HG03521 (cell line): ENCODE measurements around the gene FBXL22.

ENCODE experiments used
- ATAC-seq: cut with Tn5 transposase; IDR thresholded peaks from one replicate; pipeline ENCODE4 v1.9.1; 2021; ENCODE audit warnings: mild to moderate bottlenecking, moderate library complexity; ENCODE audit not compliant: unreplicated experiment

The FBXL22 gene, protein sequence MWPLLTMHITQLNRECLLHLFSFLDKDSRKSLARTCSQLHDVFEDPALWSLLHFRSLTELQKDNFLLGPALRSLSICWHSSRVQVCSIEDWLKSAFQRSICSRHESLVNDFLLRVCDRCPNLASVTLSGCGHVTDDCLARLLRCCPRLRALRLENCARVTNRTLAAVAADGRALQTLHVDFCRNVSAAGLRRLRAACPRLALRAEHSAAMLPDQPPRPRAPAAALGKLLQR

DNA sequence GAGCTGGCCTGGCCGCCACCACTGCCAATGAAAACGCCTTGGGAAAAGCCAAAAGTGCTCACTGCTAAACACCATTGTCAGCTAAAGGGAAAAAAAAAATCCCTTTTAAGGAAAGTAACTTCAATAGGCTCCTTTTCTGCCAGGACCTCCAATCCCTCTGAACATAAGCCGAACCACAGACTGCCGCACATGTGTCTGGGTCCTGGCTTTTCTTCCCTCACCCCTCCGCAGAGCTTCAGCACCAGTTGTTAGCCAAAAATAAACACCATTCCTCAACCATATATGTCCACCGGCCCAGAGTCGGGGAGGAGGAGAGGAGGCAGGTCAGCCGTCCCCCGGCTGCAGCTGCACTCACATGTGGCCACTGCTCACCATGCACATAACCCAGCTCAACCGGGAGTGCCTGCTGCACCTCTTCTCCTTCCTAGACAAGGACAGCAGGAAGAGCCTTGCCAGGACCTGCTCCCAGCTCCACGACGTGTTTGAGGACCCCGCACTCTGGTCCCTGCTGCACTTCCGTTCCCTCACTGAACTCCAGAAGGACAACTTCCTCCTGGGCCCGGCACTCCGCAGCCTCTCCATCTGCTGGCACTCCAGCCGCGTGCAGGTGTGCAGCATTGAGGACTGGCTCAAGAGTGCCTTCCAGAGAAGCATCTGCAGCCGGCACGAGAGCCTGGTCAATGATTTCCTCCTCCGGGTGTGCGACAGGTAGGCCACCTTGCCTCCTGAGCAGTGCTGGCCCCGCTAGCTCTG is at the start of gene FBXL22:
FBXL22 (plus strand) TSS at position 350 of the 753 bp plus-strand sequence; CDS start at position 356, 6 bp downstream.
- no peak for ATAC-seq

DNA sequence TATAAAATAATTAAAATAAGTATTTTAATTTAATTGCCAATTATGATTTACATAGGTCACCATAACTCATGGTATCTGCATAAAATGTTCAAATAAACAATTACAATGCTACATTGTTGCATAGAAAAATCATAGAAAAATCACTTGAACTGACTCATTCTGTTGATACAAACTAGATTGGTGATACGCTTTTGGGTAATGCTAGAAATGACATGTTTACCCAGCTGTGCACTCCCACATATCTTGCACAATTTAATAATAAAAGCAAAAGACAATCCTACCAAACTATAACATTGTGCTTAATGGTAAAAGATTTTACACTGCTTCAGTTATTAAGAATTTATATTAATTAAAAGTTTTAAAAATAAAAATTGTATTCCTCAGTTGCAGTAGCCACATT is 45.8 kb upstream of the FBXL22 start:
- ATAC-seq = no peak

DNA sequence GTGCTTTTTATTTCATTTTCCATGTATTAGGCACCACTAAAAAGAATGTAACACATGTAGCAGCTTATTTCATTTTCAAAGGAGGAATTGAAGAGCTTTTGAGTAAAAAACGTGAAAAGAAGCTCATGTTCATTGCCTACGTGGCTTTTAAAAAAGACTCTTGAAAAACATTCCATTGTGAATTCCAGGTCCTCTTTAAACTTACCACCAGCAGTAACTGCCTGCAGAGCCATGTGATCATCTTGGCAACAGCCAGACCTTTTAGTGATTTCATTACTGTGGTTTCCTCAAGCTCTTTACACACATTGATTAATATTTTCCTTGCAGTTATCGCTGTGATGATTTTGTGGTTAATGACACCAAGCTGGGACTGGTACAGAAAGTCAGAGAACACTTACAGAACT is 43.8 kb upstream of the FBXL22 start:
- no peak for ATAC-seq

DNA sequence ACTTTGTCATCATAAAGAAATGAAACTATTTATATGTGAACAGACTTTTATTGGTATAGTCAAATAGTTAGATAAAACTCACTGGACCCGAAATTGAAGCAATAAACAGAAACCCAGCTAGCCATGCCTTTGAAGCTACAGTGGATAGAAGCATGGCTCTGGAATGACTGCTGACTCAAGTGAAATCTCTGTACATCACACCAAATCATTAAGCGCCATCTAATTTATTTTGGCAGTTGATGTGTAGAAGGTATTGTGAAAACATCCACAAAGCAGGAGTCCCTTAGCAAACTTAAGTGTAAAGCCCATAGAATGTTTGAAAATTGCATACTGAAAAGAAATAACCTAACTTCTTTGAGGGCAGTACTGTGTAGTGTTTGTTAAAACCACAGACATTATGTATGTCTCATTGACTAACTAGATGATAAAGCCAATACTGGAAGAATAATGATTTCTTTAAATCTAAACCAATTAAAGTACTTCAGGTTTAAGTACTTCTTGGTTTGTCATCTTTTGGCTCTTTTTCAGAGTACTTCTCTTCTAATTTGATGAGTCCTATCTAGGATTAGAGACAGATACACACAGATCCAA is 42.8 kb upstream of the FBXL22 start:
- no peak for ATAC-seq

DNA sequence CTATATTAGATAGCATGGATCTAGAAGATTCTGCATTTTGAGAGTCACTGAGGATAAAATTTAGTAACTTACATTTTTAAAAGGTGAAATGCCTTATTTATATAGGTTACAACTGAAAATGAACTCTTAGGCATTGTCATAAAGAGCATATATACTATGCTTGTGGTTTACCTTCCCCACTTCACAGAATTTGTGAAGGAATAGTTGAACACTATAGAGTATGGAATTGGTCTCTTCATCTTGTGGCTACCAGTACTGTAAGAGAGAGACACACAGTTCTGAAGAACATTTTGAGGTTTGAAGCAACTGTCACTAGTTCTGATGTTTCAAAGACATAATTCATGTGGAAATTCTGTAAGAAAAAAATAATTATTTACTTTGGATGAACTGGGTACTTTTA is 41.7 kb upstream of the FBXL22 start:
- ATAC-seq = no peak

DNA sequence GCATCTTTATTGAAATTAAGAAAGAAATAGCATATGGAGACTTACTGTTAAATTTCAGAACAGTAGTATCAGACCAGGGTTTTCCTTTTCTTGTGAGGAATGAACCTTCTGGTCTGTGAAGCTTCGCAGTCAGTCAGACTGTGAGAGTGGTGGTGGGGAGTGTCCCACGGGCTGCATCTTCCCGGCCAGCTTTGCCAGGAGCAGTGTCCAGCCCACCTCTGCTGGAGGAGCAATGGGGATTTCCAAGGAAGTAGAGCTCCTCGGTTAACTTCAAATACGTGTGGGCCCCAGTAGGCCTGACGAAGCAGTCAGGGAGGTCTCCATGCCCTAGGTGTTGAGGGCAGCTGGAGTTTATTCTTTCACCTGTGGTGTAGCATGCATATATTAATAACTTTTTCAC is 40.9 kb upstream of the FBXL22 start:
- ATAC-seq = no peak

DNA sequence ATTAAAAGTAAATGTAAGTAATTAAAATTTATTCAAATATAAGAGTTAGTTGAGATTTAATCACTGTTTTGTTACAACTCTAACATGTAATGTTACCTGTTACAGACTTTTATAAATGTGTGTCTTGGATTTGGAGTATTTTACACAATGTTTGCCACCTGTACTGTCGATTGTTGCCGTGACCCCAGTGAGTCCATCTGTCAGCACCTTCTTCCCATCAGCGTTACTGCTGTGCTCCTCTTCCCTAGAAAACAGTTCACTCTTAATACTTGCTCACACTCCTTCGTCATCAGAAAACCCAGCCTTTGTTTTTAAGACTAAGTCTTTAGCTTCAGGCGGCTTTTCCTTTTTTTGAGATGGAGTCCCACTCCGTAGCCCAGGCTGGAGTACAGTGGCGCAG is 40.5 kb upstream of the FBXL22 start:
- ATAC-seq = no peak

DNA sequence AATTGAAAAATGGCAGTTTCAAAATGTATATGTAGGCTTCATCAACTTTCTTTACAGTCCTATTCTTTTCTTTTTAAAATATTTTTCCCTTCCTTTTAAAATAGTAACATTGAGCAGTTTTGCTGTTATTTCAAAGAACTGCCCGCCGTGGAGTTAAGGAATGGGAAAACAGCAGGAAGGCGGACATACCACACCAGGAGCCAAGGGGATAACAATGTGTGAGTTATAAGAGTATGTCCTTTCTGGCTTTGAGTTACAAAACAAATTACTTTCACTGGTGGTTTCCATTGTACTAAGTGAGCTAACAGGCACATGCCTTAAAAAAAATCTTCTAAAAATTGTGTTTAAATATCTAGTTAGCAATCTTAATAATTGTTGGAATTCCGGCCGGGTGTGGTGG is 37.4 kb upstream of the FBXL22 start:
- no peak for ATAC-seq

DNA sequence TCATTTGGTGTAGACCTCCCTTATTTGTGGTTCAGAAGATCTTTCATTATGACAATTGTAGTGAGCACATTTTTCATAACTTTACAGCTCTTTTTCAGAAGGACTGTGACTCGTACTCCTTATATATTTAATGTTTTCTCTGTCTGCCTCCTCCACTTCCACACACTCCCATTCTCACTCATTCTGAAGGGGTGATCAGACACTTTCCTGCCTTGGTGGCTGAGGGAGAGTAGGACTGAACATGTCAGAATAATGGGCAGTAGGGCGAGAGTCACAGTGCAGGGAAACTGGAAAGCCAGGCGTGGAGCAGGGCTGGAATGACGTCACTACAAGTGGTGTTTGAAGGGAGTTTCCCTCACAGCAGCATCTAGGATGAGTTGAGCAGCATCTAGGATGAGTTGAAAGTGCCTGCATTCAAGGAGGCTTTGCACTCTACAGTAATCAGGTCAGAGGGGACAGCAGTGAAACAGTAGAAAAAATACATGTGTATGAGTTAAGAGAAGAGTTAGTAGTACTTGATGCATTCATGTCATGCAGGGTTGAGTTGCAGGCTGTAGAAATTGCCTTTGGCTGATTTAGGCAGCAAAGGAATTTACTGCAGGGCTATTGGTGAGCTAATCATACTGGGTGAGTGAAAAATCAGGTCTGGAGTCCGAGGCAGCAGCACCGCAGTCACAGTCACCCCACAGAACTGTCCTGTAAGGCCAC is 36.3 kb upstream of the FBXL22 start:
- ATAC-seq = no peak

DNA sequence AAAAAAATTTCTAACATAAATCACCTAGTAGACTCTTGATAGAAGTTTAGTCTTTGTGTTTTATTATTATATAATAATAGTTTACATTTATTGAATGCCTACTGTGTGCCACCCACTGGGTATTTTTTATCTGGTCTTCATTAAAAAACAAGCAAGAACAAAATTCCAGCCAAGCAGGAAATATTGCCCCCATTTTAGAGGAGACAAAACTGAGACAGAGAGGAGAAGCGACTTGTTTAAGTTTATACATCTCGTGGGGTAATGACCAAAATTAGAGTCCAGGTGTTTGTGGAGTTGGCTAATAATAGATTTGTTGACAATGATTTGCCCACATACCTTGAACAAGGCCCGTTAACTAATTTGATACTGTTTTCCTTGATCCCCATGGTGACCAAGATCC is 33.1 kb upstream of the FBXL22 start:
- no peak for ATAC-seq

DNA sequence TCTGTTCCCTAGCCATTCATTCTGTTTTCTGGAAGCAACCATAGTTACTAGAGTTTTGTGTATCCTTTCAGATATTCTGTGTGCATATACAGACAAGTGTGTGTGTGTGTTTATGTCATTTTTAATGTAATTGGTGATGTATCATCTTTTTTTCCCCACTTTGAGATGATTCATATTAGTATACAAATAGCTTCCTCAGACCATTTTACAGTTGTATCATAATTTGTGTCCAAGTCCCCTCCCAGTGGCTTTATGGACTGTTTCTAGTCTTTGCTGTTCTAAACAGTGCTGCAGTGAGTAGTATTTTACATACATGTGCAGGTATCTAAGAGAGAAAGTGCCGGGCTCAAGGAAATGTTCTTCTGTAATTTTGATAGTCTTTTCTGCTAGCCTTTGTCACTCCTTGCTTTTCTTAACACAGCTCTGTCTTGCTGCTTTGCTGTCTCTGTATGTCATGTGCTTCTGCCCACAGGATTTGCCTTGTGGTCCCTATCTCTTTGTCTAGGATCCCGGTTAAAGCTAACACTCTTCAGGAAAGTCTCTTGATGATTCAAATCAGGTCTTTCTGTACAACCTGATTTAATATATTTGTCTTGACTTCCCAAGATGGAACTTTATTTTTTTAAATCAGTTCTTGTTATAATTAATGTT is 31.5 kb upstream of the FBXL22 start:
- ATAC-seq = no peak

DNA sequence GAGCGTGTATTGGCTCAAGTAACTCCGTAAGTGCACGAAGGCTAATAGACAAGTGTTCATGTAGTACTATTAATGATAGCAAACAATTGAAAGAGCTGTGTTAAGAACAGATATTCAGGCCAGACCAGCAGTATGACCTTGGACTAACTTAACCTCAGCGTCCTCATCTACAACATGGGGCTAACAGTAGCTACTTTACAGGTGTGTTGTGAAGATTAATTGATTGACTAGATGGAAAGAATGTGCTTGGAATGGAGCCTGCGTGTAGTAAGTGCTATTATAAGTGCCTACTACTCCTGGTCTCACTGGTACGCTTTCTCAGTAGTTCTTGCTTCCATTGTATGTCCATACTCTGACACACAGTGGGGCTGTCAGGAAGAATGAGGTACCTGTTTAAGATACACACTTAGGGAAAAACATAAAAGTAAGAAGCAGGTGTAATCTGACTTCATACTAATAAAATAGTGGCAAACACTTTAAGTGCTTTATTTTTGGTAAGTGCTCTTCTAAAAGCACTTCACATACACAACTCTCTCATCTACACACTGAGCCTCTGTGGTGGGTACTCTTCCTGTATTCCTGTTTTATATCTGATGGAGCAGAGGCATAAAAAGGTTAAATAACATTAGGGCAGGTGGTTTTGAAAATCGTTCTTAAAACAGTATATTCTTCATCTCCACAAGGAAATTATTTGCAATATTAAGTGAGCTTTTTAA is 24.3 kb upstream of the FBXL22 start:
- no peak for ATAC-seq

DNA sequence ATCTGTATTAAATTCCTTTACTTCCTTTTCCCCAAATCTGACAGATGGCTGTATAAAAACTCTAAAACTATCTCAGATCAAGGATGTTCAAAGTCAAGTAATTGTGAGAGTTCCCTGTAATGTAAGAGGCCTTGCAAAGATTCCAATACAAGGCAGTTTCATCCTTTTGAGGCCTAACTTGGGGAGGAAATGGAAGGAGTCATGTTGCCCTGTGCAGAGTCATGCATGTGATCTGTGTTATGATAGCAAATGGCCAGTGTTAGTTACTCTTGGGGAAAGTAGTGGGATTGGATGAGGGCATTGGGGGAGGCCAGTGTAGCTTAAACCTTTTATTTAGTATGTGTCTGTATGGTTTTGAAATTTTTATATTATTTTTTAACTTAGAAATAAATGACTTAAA is 23.7 kb upstream of the FBXL22 start:
- no peak for ATAC-seq

DNA sequence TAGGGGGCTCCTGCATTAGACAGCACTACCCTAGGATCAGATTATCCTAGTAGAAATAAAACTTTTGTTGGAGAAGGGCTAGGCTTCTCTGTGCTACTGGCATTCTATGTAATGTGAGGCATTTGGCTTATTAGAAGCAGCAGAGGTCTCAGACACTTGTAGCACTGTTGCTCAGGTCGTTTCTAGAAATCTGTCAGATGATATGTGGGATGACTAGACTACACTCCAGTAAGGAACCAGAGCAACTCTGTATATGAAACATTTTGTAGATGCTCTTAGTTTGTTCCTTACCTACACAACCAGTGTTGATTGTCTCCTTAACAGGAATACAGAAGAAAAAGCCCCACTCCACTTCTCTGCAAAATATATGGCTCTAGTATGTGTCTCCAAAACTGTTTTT is 21.9 kb upstream of the FBXL22 start:
- no peak for ATAC-seq

DNA sequence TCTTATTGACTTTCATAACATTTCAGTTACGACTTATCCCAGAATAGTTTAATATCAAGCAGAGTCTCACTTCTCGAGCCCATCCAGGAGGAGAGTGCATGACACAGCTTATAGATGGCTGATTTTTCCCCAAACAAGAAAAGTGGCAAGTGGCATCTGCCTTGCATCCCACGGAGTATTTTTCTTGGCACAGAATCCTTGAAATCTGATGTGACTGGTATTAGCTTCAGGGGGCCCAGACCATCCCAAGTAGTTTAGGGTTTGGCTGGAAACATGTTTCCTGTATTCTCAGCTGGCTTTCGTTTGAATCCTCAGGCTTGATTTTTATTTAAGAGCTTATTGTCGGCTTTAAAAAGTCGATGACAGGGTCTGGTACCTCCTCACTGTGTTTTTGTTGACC is 20.7 kb upstream of the FBXL22 start:
- no peak for ATAC-seq

DNA sequence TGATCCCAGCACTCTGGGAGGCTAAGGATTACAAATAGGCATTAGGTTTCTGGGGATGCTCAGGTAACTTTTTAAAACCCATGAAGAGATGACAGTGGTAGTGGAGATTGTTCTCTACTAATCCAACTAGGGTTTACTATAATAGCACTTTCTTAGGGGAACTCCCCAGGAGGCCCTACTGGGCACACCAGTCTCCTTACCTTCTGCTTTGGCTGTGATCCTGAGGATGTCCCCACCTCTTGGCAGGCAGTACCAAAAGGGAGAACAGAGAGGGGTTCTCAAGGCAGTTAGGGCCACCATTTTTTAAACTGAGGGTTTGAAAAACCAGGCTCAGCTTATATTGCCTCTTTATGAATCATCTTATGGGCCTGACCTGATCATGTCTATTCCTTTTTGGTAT is 15.0 kb upstream of the FBXL22 start:
- ATAC-seq = no peak

DNA sequence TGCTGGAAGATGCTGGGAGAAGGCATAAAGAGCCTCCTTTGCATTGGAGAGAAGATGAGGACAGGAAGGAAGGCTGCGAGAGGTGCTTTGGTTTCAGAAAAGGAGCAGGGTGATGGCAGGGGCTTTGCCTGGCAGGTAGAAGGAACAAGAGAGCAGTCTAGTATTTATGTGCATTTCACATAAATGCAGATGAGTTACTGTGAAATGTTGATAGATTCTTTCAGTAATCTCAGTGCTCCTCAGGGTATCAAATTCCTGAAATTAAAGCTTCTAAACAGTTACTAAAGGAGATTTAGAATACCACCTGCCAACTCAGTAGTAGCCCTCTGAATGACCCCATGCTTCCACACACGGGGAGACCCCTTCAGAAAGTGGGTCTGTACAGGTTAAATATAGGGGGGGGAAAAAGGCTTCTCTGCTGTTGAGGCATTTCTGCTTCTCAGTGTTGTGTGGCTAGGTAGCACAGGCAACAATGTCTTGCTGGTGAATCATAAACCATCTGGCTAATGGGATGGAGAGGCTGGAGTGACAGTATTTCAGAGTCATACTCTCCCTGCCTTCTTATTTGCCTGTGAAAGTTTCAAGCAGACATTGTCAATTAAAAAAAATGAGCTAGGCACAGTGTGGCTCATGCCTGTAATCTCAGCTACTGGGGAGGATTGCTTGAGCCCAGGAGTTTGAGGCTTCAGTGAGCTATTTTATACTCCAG is 14.3 kb upstream of the FBXL22 start:
- no peak for ATAC-seq

DNA sequence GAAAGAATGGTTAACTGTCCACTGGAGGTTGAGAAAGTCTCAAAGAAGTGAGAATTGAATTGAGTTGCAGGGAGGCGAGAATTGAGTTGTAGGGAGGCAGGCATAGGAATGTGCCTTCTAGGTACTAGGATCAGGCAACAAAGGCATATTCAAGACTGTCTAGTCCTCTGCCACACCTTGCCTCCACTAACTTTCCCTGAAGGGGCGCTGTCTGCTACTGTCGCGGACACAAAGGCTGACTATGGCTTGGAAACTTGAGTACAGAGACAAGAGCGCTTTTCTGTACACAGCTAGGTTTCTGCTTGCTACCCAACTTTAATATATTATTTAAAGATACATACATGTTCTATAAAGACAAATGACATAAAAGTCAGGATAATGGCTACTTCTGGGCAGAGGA is 10.4 kb upstream of the FBXL22 start:
- ATAC-seq = no peak

DNA sequence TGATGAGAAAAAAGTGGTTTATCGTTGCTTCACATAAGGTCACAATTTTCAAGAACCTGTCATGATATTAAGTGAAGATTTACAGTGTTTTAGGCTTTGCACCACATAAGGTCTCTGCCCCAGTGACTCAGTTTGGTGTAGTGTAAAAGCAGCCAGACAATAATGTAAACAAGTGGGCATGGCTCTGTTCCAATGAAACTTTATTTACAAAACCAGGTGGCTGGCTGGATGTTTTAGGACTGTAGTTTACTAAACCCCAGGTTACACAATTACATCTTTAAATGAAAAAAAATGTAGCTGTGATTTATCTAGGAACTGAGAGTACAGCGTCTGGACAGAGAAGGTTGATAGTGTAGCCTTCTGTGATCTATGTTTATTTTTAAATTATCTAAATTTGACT is 9.7 kb upstream of the FBXL22 start:
- no peak for ATAC-seq

DNA sequence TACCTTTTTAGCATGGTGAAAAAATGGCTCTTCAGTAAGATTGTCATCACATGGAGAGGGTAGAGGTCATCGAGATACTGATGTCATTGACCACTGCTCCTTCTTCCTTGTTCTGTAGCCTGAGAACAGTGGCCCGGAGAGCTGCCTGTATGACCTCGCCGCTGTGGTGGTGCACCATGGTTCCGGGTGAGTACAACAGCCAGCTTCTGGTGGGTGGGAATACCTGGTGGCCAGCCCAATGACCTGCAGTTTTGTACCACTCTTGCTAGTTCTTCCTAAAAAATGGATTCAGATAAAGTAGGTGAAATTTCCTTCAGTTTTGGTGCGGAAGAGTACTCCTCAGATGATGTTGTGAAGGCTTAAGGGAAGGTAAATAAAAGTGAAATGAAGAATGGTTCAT is 8.4 kb upstream of the FBXL22 start:
- ATAC-seq = no peak
